Subcutaneous adipose tissue (tissue), 4 donors: ENCODE data around the gene SLC7A8. TPM values are rescaled to one million over a fixed set of nuclear protein-coding genes. Genes with fewer than 3 reads are reported as not detected.

Experiments used
- small RNA-seq: library from RNA; depleted of rRNA; stranded (forward); fragments of <200 nt; gene quantifications from one replicate; pipeline ENCODE3, GENCODE V24; 2016
- total RNA-seq, 4 donors: library from RNA; depleted of rRNA; stranded (reverse); fragments of >200 nt; gene quantifications; one replicate each; pipeline ENCODE4 v1.1.0, GENCODE V29; 2016
- TF ChIP-seq, protein P1 (sequence below): fragments of 450-650 bp; IDR thresholded peaks from one replicate; pipeline ENCODE4 v1.5.1; 2016; ENCODE audit warnings: low read depth, mild to moderate bottlenecking, control low read depth, antibody characterized with exemption, moderate library complexity

The SLC7A8 gene
- total RNA-seq, 4 donors from 2014 or later = 45.7 to 83.8 (median 61.4) TPM

DNA sequence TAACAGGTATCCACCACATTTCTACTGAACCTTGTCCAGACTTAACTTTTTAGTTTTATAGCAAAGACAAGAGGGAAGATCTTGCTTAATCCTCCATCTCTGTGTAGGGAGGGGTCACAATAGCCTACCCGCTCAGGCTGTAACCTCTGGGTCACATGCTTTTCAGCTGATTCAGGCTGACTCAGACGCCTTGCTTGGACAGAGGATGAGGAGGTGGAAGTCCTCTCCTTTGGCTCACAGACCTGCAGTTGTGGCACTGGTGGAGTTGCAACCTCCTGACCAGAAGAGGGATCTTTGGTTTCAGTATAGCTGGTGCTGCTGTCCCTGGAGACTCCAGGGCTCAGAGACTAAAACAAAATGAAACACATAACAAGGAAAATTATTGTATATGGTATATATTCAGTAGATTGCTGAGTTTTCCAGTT, 104.8 kb downstream of the SLC7A8 start:
- TF ChIP-seq, protein P1, sequence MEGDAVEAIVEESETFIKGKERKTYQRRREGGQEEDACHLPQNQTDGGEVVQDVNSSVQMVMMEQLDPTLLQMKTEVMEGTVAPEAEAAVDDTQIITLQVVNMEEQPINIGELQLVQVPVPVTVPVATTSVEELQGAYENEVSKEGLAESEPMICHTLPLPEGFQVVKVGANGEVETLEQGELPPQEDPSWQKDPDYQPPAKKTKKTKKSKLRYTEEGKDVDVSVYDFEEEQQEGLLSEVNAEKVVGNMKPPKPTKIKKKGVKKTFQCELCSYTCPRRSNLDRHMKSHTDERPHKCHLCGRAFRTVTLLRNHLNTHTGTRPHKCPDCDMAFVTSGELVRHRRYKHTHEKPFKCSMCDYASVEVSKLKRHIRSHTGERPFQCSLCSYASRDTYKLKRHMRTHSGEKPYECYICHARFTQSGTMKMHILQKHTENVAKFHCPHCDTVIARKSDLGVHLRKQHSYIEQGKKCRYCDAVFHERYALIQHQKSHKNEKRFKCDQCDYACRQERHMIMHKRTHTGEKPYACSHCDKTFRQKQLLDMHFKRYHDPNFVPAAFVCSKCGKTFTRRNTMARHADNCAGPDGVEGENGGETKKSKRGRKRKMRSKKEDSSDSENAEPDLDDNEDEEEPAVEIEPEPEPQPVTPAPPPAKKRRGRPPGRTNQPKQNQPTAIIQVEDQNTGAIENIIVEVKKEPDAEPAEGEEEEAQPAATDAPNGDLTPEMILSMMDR = no peak

DNA sequence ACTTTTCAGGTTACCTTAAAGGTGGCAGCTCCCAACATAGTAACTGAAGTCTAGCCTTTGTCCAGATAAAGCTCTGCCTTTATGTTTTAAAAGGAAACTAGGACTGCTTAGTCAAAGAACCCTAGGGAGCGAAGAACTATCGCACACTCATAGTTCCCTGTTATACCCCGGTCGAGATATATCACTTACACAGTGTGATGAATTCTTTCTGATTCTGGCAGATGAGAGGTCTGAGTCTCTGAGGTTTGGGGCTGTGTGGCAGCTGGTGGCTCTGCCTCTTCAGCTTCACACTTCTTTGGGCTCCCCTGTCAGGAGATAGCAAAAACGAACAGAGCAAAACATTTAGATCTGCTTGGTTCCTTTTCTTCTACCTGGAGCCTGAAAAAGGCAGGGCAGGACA, 105.5 kb downstream of the SLC7A8 start:
- TF ChIP-seq, protein P1 = no peak

DNA sequence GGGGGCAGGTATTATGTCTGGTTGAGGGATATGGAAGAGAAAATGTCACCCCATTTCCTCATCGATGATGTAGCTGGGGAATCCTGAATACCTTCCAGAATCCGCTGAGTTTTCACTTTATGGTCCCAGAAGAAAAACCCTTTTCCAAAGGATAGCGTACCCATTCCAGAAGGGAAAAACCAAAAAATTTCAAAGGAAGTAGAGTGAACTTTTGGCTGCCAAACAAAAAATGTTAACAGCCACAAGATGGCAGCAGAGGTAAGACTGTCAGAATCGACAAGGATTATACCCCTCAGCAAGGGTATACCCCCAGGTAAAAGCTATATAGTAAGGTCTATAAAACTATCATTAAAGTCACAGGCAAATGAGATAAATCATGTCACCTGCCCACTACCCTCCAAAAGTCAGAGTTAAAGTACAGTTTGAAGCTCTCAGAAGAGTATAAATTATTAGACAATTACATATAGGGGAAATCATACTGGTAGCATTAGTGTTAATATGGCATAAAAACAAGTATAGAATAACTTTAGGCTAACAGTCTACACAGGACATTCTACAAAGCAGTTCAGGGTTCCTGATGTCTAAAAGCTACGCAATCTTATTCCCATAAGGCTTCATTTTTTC, 106.6 kb downstream of the SLC7A8 start:
- TF ChIP-seq, protein P1 = no peak

Small RNAs within 50 kb of the gene (small RNA-seq; reads per million reads assigned to genes)
- gene AL049829.1 (not detected), gene RNU6-1138P (not detected)

Other genes with a start within 250 kb of the SLC7A8 start
- gene HAUS4, start 226.6 kb downstream of the SLC7A8 start, total RNA-seq = 10 to 100 TPM; 27.4 to 72.1 (median 66.7) TPM
- gene AJUBA, start 201.1 kb downstream of the SLC7A8 start, total RNA-seq = 1 to 10 TPM; 1.8 to 7.2 (median 4.7) TPM
- 10 to 100 TPM in 3 of 4 donors, 1 to 10 TPM in 1; 6.8 to 13.9 (median 12.3) TPM for gene C14orf93, start 173.5 kb downstream of the SLC7A8 start, total RNA-seq
- 100 to 1,000 TPM in 2 of 4 donors, 10 to 100 TPM in 2; 81.6 to 131 (median 104) TPM for gene PSMB5, start 148.8 kb downstream of the SLC7A8 start, total RNA-seq
- not detected for gene PSMB11, start 141.4 kb downstream of the SLC7A8 start, total RNA-seq
- 1 to 10 TPM; 1.5 to 4.1 (median 1.8) TPM for gene CDH24, start 126.1 kb downstream of the SLC7A8 start, total RNA-seq
- 100 to 1,000 TPM in 2 of 4 donors, 10 to 100 TPM in 2; 89.6 to 124 (median 109) TPM for gene ACIN1, start 88.5 kb downstream of the SLC7A8 start, total RNA-seq
- gene C14orf119, start 88.2 kb downstream of the SLC7A8 start, total RNA-seq = 10 to 100 TPM; 22.3 to 45.0 (median 41.7) TPM
- gene CIROP, start 78.7 kb downstream of the SLC7A8 start, total RNA-seq = not detected
- gene CEBPE, start 64.4 kb downstream of the SLC7A8 start, total RNA-seq = under 1 TPM in 1 of 4 donors, not detected in 3; 0.68 TPM
- not detected for gene RNF212B, start 54.3 kb upstream of the SLC7A8 start, total RNA-seq
- gene HOMEZ, start 102.5 kb upstream of the SLC7A8 start, total RNA-seq = 10 to 100 TPM in 1 of 4 donors, 1 to 10 TPM in 3; 5.4 to 11.1 (median 7.4) TPM
- 10 to 100 TPM in 2 of 4 donors, 1 to 10 TPM in 2; 7.3 to 12.6 (median 9.3) TPM for gene PPP1R3E, start 119.2 kb upstream of the SLC7A8 start, total RNA-seq
- gene BCL2L2, start 123.2 kb upstream of the SLC7A8 start, total RNA-seq = 10 to 100 TPM; 32.1 to 75.9 (median 50.6) TPM
- gene PABPN1, start 137.8 kb upstream of the SLC7A8 start, total RNA-seq = 10 to 100 TPM; 31.8 to 56.1 (median 42.5) TPM
- 1 to 10 TPM; 1.8 to 5.5 (median 4.2) TPM for gene SLC22A17, start 169.2 kb upstream of the SLC7A8 start, total RNA-seq
- 10 to 100 TPM in 2 of 4 donors, 1 to 10 TPM in 2; 8.5 to 12.8 (median 9.8) TPM for gene EFS, start 181.5 kb upstream of the SLC7A8 start, total RNA-seq
- gene IL25, start 189.1 kb upstream of the SLC7A8 start, total RNA-seq = not detected
- not detected for gene CMTM5, start 193.4 kb upstream of the SLC7A8 start, total RNA-seq
- not detected for gene MYH6, start 224.6 kb upstream of the SLC7A8 start, total RNA-seq